Fibroblast of lung (primary cell): ENCODE data around the gene SHC1. TPM values are rescaled to one million over a fixed set of nuclear protein-coding genes. Genes with fewer than 3 reads are reported as not detected.

Experiments
- DNase-seq, 2 donors: peaks; one replicate each; pipeline versions ENCODE4 v3.0.0 to v3.0.0-alpha.2; 2010; ENCODE audit warnings: low read depth in 2 of 2
- H2AFZ ChIP-seq: 2 replicates; pipeline ENCODE4 v1.5.1; 2012; ENCODE audit warnings: low read length, control low read depth, inconsistent platforms
- H3K27ac ChIP-seq: 2 replicates; pipeline ENCODE4 v1.5.1; 2011; ENCODE audit warnings: low read length, control low read depth; ENCODE audit not compliant: insufficient read depth
- H3K27me3 ChIP-seq: 2 replicates; pipeline ENCODE4 v1.5.1; 2011; ENCODE audit warnings: mild to moderate bottlenecking, low read length; ENCODE audit not compliant: control insufficient read depth, insufficient read depth
- H3K36me3 ChIP-seq: 2 replicates; pipeline ENCODE4 v1.5.1; 2011; ENCODE audit warnings: low read length; ENCODE audit not compliant: control insufficient read depth, insufficient read depth
- H3K4me1 ChIP-seq: 2 replicates; pipeline ENCODE4 v1.5.1; 2011; ENCODE audit warnings: low read length; ENCODE audit not compliant: control insufficient read depth, insufficient read depth; ENCODE audit errors: extremely low read depth
- H3K4me2 ChIP-seq: 2 replicates; pipeline ENCODE4 v1.5.1; 2011; ENCODE audit warnings: low read length, control low read depth; ENCODE audit not compliant: insufficient read depth; ENCODE audit errors: extremely low read depth
- H3K4me3 ChIP-seq, 4 experiments: fragments of 200-600 bp in 1 of 4; sonication (generic) in 1 of 4; replicated peaks in 1 of 4; 2 replicates each; pipeline ENCODE4 v1.5.1; 2011 to 2016; ENCODE audit warnings: low read length in 4 of 4, low read depth in 3 of 4, mild to moderate bottlenecking in 3 of 4, control low read depth in 2 of 4, inconsistent platforms in 1 of 4, mixed read lengths in 1 of 4; ENCODE audit not compliant: insufficient read depth in 1 of 4; ENCODE audit errors: control extremely low read depth in 1 of 4
- H3K79me2 ChIP-seq: 2 replicates; pipeline ENCODE4 v1.5.1; 2012; ENCODE audit warnings: mild to moderate bottlenecking, low read length, inconsistent platforms; ENCODE audit not compliant: control insufficient read depth, insufficient read depth
- H3K9ac ChIP-seq: 2 replicates; pipeline ENCODE4 v1.5.1; 2011; ENCODE audit warnings: mild to moderate bottlenecking, low read length, control low read depth; ENCODE audit not compliant: insufficient read depth
- H3K9me3 ChIP-seq: 2 replicates; pipeline ENCODE4 v1.5.1; 2012; ENCODE audit warnings: low read depth, low read length; ENCODE audit not compliant: control insufficient read depth, insufficient read depth
- H4K20me1 ChIP-seq: 2 replicates; pipeline ENCODE4 v1.5.1; 2011; ENCODE audit warnings: low read length; ENCODE audit not compliant: control insufficient read depth, insufficient read depth; ENCODE audit errors: extremely low read depth
- CTCF ChIP-seq, 2 donors: IDR thresholded peaks in 1 of 2; conservative IDR thresholded peaks in 1 of 2; 1 replicate in 1 of 2; 2 replicates in 1 of 2; pipeline ENCODE4 v1.5.1; 2011 to 2012; ENCODE audit warnings: low read length in 2 of 2, control low read depth in 1 of 2, inconsistent platforms in 1 of 2, low read depth in 1 of 2, mild to moderate bottlenecking in 1 of 2
- EZH2 ChIP-seq: IDR thresholded peaks from 2 replicates; pipeline ENCODE4 v1.5.1; 2012; ENCODE audit warnings: low read length, control low read depth, mild to moderate bottlenecking; ENCODE audit errors: missing control alignments
- polyA plus RNA-seq, 2 donors: library from polyadenylated mRNA; depleted of rRNA in 1 of 2; stranded (reverse) in 1 of 2; unstranded in 1 of 2; fragments of >200 nt; gene quantifications; 2 replicates each; pipeline ENCODE4 v1.2.1, GENCODE V29; 2011 to 2012; ENCODE audit warnings: missing spikeins in 1 of 2
- total RNA-seq: library from RNA; depleted of rRNA; stranded (reverse); fragments of >200 nt; gene quantifications from 2 replicates; pipeline ENCODE4 v1.2.1, GENCODE V29; 2014

The SHC1 gene
- total and polyA plus RNA-seq, 2 donors (not counting 1 experiment from before 2014, with no cell fraction given), result 245 to 277 TPM

- TF ChIP-seq CTCF (conservative IDR thresholded peaks at IDR 0.05 in 1 of 2, IDR thresholded peaks at IDR 0.05 in 1 of 2; ENCODE audit: low read depth in 1 of 2, low read length in 2 of 2), result no peak
- TF ChIP-seq EZH2, result no peak
- peaks cover under 1% of the 10 kb centered on the region for H3K36me3 ChIP-seq
- H3K4me2 ChIP-seq, result no peak within 1 kb of the TSS
- H4K20me1 ChIP-seq, result no peaks in the 10 kb centered on the region
- H3K9ac ChIP-seq, result no peak within 1 kb of the TSS
- no peaks in the 10 kb centered on the region for H3K79me2 ChIP-seq
- H3K27ac ChIP-seq, result peak within 1 kb of the TSS; percentile 7
- H3K27me3 ChIP-seq, result no peaks in the 10 kb centered on the region
- no peak within 1 kb of the TSS for H3K4me3 ChIP-seq
- no peaks in the 10 kb centered on the region for H3K9me3 ChIP-seq
- H3K4me1 ChIP-seq, result no peaks in the 10 kb centered on the region
- no peak for DNase-seq
- no peak within 1 kb of the TSS for H2AFZ ChIP-seq
These were observed 23.2 kb upstream of the SHC1 start, which contains the start of gene LENEP for GRCh38 chr1:154993572-154994268. TSS of gene LENEP (plus strand) at chr1:154993586. CDS start at chr1:154993608, 22 bp downstream.

- Histone ChIP-seq H3K27ac (no peak overlapping the region), H3K79me2 (no peaks in the 10 kb centered on the region), H3K4me3 (no peak overlapping the region), H2AFZ (no peak overlapping the region), H3K36me3 (peaks cover 6% of the 10 kb centered on the region), H4K20me1 (no peaks in the 10 kb centered on the region), H3K4me1 (no peaks in the 10 kb centered on the region), H3K9ac (no peak overlapping the region), H3K27me3 (no peaks in the 10 kb centered on the region), H3K4me2 (no peak overlapping the region), H3K9me3 (no peaks in the 10 kb centered on the region)
- TF ChIP-seq CTCF (conservative IDR thresholded peaks at IDR 0.05 in 1 of 2, IDR thresholded peaks at IDR 0.05 in 1 of 2; ENCODE audit: low read depth in 1 of 2, low read length in 2 of 2) (peak; percentile 12 to 40), EZH2 (no peak)
- DNase-seq, result peak; percentile 59 to 64
These were observed 22.4 kb upstream of the SHC1 start for GRCh38 chr1:154992721-154993571.

GRCh38 chr1:154990276-154990675, 19.7 kb upstream of the SHC1 start:
- Histone ChIP-seq H3K4me2 (no peak overlapping the region), H3K27ac (no peak overlapping the region), H4K20me1 (no peaks in the 10 kb centered on the region), H3K27me3 (no peaks in the 10 kb centered on the region), H3K4me1 (no peaks in the 10 kb centered on the region), H3K36me3 (peaks cover 8% of the 10 kb centered on the region), H3K9ac (no peak overlapping the region), H2AFZ (no peak overlapping the region), H3K79me2 (no peaks in the 10 kb centered on the region), H3K4me3 (no peak overlapping the region), H3K9me3 (no peaks in the 10 kb centered on the region)
- DNase-seq, result no peak
- TF ChIP-seq EZH2, result no peak
- no peak for TF ChIP-seq CTCF (conservative IDR thresholded peaks at IDR 0.05 in 1 of 2, IDR thresholded peaks at IDR 0.05 in 1 of 2; ENCODE audit: low read depth in 1 of 2, low read length in 2 of 2)
